ACC112 (cell line): Measurements from ENCODE around the gene SIM2.

Source experiments
- H2AFZ ChIP-seq: fragments of 200-600 bp; sonication (generic); one replicate; pipeline ENCODE4 v1.6.0; 2017; ENCODE audit warnings: antibody characterized with exemption, low read length; ENCODE audit not compliant: unreplicated experiment
- H3K27ac ChIP-seq: fragments of 200-600 bp; sonication (generic); 2 replicates; pipeline ENCODE4 v1.5.1; 2014; ENCODE audit warnings: low read depth, mild to moderate bottlenecking, antibody characterized with exemption, low read length, moderate library complexity
- H3K27me3 ChIP-seq: fragments of 200-600 bp; sonication (generic); 2 replicates; pipeline ENCODE4 v1.6.1; 2014; ENCODE audit warnings: mild to moderate bottlenecking, antibody characterized with exemption, low read length, moderate library complexity, mixed read lengths; ENCODE audit not compliant: insufficient read depth
- H3K36me3 ChIP-seq: fragments of 200-600 bp; sonication (generic); 2 replicates; pipeline ENCODE4 v1.6.1; 2016; ENCODE audit warnings: mild to moderate bottlenecking, antibody characterized with exemption, low read length, moderate library complexity, mixed read lengths; ENCODE audit not compliant: insufficient read depth
- H3K4me1 ChIP-seq: fragments of 200-600 bp; sonication (generic); one replicate; pipeline ENCODE4 v1.6.1; 2016; ENCODE audit warnings: low read length, mixed read lengths; ENCODE audit not compliant: insufficient read depth, unreplicated experiment, control insufficient read depth
- H3K4me3 ChIP-seq: fragments of 200-600 bp; sonication (generic); 2 replicates; pipeline ENCODE4 v1.5.1; 2014; ENCODE audit warnings: mild to moderate bottlenecking, low read depth, low read length
- H3K79me2 ChIP-seq: fragments of 200-600 bp; sonication (generic); one replicate; pipeline ENCODE4 v1.6.0; 2016; ENCODE audit warnings: low read length; ENCODE audit not compliant: control insufficient read depth, unreplicated experiment, insufficient read depth

SIM2 gene

GRCh38 chr21:36707763-36708285 lies 8.9 kb downstream of the SIM2 start:
- Histone ChIP-seq H3K27me3 (peaks cover 100% of the 10 kb centered on the region), H3K36me3 (no peaks in the 10 kb centered on the region), H3K4me1 (peaks cover 11% of the 10 kb centered on the region), H2AFZ (no peak overlapping the region), H3K79me2 (no peaks in the 10 kb centered on the region), H3K4me3 (no peak overlapping the region), H3K27ac (no peak overlapping the region)

DNA sequence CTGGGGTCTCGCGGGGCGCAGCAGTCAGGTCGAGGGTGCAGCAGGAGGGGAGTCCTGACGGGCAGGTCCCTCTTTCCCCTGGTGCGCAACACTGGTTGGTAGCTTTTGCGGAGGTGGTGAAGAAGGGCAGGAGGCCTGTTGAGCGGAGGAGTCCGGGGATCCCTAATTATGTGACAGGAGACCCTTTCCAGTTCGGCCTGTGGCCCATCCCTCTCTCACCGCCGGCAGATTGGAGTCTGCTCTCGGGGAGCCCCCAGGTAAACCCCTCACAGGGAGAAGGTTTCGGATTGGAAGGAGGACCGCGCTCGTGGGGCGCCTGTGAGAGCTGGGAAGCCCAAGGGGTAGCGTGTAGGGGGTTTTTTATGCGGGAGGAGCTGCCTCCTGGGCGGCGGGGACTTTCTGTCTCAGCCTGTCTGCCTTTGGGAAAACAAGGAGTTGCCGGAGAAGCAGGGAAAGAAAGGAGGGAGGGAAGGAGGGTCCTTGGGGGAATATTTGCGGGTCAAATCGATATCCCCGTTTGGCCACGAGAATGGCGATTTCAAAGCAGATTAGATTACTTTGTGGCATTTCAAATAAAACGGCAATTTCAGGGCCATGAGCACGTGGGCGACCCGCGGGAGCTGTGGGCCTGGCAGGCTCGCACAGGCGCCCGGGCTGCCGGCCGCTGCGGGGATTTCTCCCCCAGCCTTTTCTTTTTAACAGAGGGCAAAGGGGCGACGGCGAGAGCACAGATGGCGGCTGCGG lies 9.5 kb downstream of the SIM2 start:
- Histone ChIP-seq H2AFZ (peak overlapping the region; percentile 59), H3K36me3 (no peaks in the 10 kb centered on the region), H3K4me1 (peaks cover 11% of the 10 kb centered on the region), H3K27me3 (peaks cover 100% of the 10 kb centered on the region), H3K4me3 (peak overlapping the region; percentile 30; the same call in 1 of the 2 replicates), H3K79me2 (no peaks in the 10 kb centered on the region), H3K27ac (no peak overlapping the region)

DNA sequence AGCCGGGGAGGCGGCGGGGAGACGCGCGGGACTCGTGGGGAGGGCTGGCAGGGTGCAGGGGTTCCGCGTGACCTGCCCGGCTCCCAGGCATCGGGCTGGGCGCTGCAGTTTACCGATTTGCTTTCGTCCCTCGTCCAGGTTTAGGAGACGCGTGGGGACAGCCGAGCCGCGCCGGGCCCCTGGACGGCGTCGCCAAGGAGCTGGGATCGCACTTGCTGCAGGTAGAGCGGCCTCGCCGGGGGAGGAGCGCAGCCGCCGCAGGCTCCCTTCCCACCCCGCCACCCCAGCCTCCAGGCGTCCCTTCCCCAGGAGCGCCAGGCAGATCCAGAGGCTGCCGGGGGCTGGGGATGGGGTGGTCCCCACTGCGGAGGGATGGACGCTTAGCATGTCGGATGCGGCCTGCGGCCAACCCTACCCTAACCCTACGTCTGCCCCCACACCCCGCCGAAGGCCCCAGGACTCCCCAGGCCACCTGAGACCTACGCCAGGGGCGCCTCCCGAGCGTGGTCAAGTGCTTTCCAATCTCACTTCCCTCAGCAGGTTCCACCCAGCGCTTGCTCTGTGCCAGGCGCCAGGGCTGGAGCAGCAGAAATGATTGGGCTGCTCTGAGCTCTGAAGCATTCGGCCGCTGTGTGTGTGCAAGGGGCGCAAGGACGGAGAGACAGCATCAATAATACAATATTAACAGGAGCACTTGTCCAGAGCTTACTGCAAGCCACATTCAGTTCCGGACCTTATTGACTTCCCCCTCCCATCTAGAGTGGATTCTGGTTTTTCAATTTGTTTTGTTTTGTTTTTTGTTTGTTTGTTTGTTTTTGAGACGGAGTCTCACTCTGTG lies 10.3 kb downstream of the SIM2 start:
- no peak overlapping the region for H3K27ac ChIP-seq
- H2AFZ ChIP-seq, result peak overlapping the region; percentile 59
- 0 out of 2 replicates have a peak overlapping the region, but pooled peaks have one; percentile 30 for H3K4me3 ChIP-seq
- H3K36me3 ChIP-seq, result no peaks in the 10 kb centered on the region
- no peaks in the 10 kb centered on the region for H3K79me2 ChIP-seq
- peaks cover 100% of the 10 kb centered on the region for H3K27me3 ChIP-seq
- peaks cover 11% of the 10 kb centered on the region for H3K4me1 ChIP-seq

DNA sequence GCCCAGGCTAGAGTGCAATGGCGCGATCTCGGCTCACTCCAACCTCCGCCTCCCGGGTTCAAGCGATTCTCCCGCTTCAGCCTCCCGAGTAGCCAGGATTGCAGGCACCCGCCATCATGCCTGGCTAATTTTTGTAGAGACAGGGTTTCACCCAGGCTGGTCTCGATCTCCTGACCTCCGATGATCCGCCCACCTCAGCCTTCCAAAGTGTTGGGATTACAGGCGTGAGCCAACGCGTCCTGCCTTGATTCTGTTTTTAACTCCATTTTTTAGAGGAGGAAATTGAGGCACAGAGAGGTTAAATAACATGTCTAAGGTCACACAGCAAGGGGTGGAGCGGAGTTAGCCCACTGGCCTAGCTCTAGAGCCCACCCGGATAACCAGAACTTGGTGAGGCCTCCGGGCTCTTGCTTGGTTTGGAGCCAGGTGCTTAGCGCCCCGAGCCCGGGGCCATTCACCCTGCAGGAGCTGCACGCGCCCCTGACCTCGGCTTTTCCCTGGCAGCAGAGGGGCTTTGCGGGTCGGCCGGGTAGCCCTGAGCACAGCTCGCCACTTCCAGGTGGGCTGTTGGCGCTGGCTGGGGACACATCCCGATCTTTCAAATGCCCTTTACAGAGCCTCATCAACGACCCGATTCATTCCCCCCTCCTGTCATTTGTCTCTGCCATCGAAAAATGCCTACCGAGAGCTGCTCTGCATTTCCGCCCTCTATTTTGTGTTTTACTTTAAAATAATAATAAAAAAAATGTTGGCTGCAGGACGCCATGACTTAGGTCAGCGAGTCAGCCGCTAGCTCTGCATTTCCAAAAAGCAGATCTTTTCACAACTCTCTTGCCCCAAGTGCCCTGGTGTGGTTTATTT lies 11.2 kb downstream of the SIM2 start:
- H3K27me3 ChIP-seq, result peaks cover 100% of the 10 kb centered on the region
- no peak overlapping the region for H2AFZ ChIP-seq
- H3K4me1 ChIP-seq, result peaks cover 11% of the 10 kb centered on the region
- H3K27ac ChIP-seq, result no peak overlapping the region
- no peaks in the 10 kb centered on the region for H3K79me2 ChIP-seq
- no peaks in the 10 kb centered on the region for H3K36me3 ChIP-seq
- no peak overlapping the region for H3K4me3 ChIP-seq

DNA sequence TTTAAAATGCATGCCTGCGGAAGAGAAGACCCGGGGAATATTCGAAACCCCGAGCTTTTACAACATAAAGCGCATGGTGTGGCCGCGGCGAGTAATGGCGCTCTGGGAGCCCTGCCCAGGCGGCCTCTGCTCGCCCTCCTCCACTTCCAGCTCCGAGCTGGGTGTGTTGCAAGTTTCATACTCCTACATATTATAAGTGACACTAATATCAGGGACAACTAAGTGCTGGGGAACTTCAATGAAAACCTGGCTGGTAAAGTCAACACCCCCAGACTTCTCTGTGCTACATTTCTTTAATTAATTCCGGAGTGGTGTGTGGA lies 11.8 kb downstream of the SIM2 start:
- Histone ChIP-seq H3K4me3 (no peak overlapping the region), H3K27me3 (peaks cover 100% of the 10 kb centered on the region), H3K4me1 (peaks cover 8% of the 10 kb centered on the region)

GRCh38 chr21:36713746-36714145 lies 14.8 kb downstream of the SIM2 start:
- Histone ChIP-seq H3K27me3 (peaks cover 95% of the 10 kb centered on the region), H3K36me3 (no peaks in the 10 kb centered on the region), H3K4me1 (peaks cover 4% of the 10 kb centered on the region), H2AFZ (no peak overlapping the region), H3K27ac (no peak overlapping the region), H3K79me2 (no peaks in the 10 kb centered on the region), H3K4me3 (no peak overlapping the region)

More for the DNA sequence above, 11.8 kb downstream of the SIM2 start:
- H3K36me3 ChIP-seq, result no peaks in the 10 kb centered on the region
- no peaks in the 10 kb centered on the region for H3K79me2 ChIP-seq
- no peak overlapping the region for H3K27ac ChIP-seq
- no peak overlapping the region for H2AFZ ChIP-seq

DNA sequence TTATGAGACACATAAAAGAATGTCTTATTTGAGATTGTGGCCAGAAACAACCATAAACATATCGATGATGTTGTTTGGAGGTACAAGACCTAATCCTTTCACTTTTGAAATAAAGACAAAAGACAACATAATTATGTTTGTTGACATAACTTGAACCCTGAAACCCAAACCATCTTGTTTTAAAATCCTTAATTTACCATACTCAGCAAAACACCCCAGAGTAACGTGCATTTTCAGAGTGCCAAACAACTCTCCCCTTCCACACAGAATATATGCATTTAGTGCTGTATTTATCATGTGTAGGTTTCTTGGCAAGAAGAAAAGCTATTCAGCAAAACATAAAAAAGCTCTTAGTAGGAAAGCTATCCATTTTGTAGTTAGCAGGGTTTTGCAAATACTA lies 17.5 kb downstream of the SIM2 start:
- H2AFZ ChIP-seq, result no peak overlapping the region
- no peaks in the 10 kb centered on the region for H3K79me2 ChIP-seq
- H3K4me1 ChIP-seq, result no peaks in the 10 kb centered on the region
- H3K27ac ChIP-seq, result no peak overlapping the region
- H3K36me3 ChIP-seq, result no peaks in the 10 kb centered on the region
- peaks cover 89% of the 10 kb centered on the region for H3K27me3 ChIP-seq
- H3K4me3 ChIP-seq, result no peak overlapping the region

GRCh38 chr21:36716836-36717235 lies 17.9 kb downstream of the SIM2 start:
- no peaks in the 10 kb centered on the region for H3K4me1 ChIP-seq
- no peak overlapping the region for H3K27ac ChIP-seq
- H3K79me2 ChIP-seq, result no peaks in the 10 kb centered on the region
- H3K27me3 ChIP-seq, result peaks cover 88% of the 10 kb centered on the region
- H3K36me3 ChIP-seq, result no peaks in the 10 kb centered on the region
- H2AFZ ChIP-seq, result no peak overlapping the region
- no peak overlapping the region for H3K4me3 ChIP-seq

- Histone ChIP-seq H3K36me3 (no peaks in the 10 kb centered on the region), H3K4me3 (no peak overlapping the region), H3K27me3 (peaks cover 79% of the 10 kb centered on the region), H3K79me2 (no peaks in the 10 kb centered on the region), H2AFZ (no peak overlapping the region), H3K4me1 (no peaks in the 10 kb centered on the region), H3K27ac (no peak overlapping the region)
Measured at GRCh38 chr21:36717976-36718375, 19.1 kb downstream of the SIM2 start.

- Histone ChIP-seq H3K27me3 (peaks cover 76% of the 10 kb centered on the region), H3K27ac (no peak overlapping the region)
Measured at GRCh38 chr21:36718951-36719501, 20.1 kb downstream of the SIM2 start.

More at GRCh38 chr21:36718951-36719501, 20.1 kb downstream of the SIM2 start:
- Histone ChIP-seq H3K79me2 (no peaks in the 10 kb centered on the region), H3K4me3 (no peak overlapping the region), H3K4me1 (no peaks in the 10 kb centered on the region), H3K36me3 (no peaks in the 10 kb centered on the region), H2AFZ (no peak overlapping the region)
